ENCODE data around the gene NACAD.

The NACAD gene

GRCh38 chr7:45084336-45084735 lies 4.4 kb downstream of the NACAD start:
- Histone ChIP-seq H3K4me1 (ENCODE audit: control insufficient read depth, insufficient read depth, low read length) (no peaks in the 10 kb centered on the region), H3K36me3 (ENCODE audit: control insufficient read depth, insufficient read depth, low read length) (no peaks in the 10 kb centered on the region), H3K4me3 (ENCODE audit: low read length) (no peak overlapping the region), H3K27me3 (ENCODE audit: control insufficient read depth, insufficient read depth, low read length) (peaks cover 10% of the 10 kb centered on the region), H3K9me3 (ENCODE audit: control insufficient read depth, low read length) (no peaks in the 10 kb centered on the region), H3K9ac (ENCODE audit: low read length) (no peak overlapping the region)

GRCh38 chr7:45082831-45083331 lies 5.9 kb downstream of the NACAD start:
- Histone ChIP-seq H3K36me3 (ENCODE audit: control insufficient read depth, insufficient read depth, low read length) (no peaks in the 10 kb centered on the region), H3K9ac (ENCODE audit: low read length) (no peak overlapping the region), H3K9me3 (ENCODE audit: control insufficient read depth, low read length) (no peaks in the 10 kb centered on the region), H3K4me1 (ENCODE audit: control insufficient read depth, insufficient read depth, low read length) (no peaks in the 10 kb centered on the region), H3K4me3 (ENCODE audit: low read length) (no peak overlapping the region), H3K27me3 (ENCODE audit: control insufficient read depth, insufficient read depth, low read length) (no peaks in the 10 kb centered on the region)

- no peaks in the 10 kb centered on the region for H3K9me3 ChIP-seq (ENCODE audit: control insufficient read depth, low read length)
- no peak overlapping the region for H3K9ac ChIP-seq (ENCODE audit: low read length)
- no peaks in the 10 kb centered on the region for H3K27me3 ChIP-seq (ENCODE audit: control insufficient read depth, insufficient read depth, low read length)
- no peaks in the 10 kb centered on the region for H3K36me3 ChIP-seq (ENCODE audit: control insufficient read depth, insufficient read depth, low read length)
- H3K4me3 ChIP-seq (ENCODE audit: low read length): no peak overlapping the region
- no peaks in the 10 kb centered on the region for H3K4me1 ChIP-seq (ENCODE audit: control insufficient read depth, insufficient read depth, low read length)
Measured at GRCh38 chr7:45082031-45082830, 6.5 kb downstream of the NACAD start.

GRCh38 chr7:45081670-45081974 lies 7.1 kb downstream of the NACAD start:
- H3K4me3 ChIP-seq (ENCODE audit: low read length): no peak overlapping the region
- H3K36me3 ChIP-seq (ENCODE audit: control insufficient read depth, insufficient read depth, low read length): no peaks in the 10 kb centered on the region
- no peaks in the 10 kb centered on the region for H3K9me3 ChIP-seq (ENCODE audit: control insufficient read depth, low read length)
- H3K9ac ChIP-seq (ENCODE audit: low read length): no peak overlapping the region
- no peaks in the 10 kb centered on the region for H3K27me3 ChIP-seq (ENCODE audit: control insufficient read depth, insufficient read depth, low read length)
- no peaks in the 10 kb centered on the region for H3K4me1 ChIP-seq (ENCODE audit: control insufficient read depth, insufficient read depth, low read length)

- H3K9me3 ChIP-seq (ENCODE audit: control insufficient read depth, low read length): no peaks in the 10 kb centered on the region
- no peaks in the 10 kb centered on the region for H3K36me3 ChIP-seq (ENCODE audit: control insufficient read depth, insufficient read depth, low read length)
- H3K4me1 ChIP-seq (ENCODE audit: control insufficient read depth, insufficient read depth, low read length): no peaks in the 10 kb centered on the region
- H3K27me3 ChIP-seq (ENCODE audit: control insufficient read depth, insufficient read depth, low read length): no peaks in the 10 kb centered on the region
- H3K9ac ChIP-seq (ENCODE audit: low read length): no peak overlapping the region
- no peak overlapping the region for H3K4me3 ChIP-seq (ENCODE audit: low read length)
Measured at GRCh38 chr7:45080958-45081669, 7.7 kb downstream of the NACAD start.

GRCh38 chr7:45080265-45080957 lies 8.4 kb downstream of the NACAD start:
- H3K4me1 ChIP-seq (ENCODE audit: control insufficient read depth, insufficient read depth, low read length): no peaks in the 10 kb centered on the region
- no peaks in the 10 kb centered on the region for H3K27me3 ChIP-seq (ENCODE audit: control insufficient read depth, insufficient read depth, low read length)
- H3K36me3 ChIP-seq (ENCODE audit: control insufficient read depth, insufficient read depth, low read length): no peaks in the 10 kb centered on the region
- H3K9ac ChIP-seq (ENCODE audit: low read length): no peak overlapping the region
- H3K9me3 ChIP-seq (ENCODE audit: control insufficient read depth, low read length): no peaks in the 10 kb centered on the region
- no peak overlapping the region for H3K4me3 ChIP-seq (ENCODE audit: low read length)

- H3K4me1 ChIP-seq (ENCODE audit: control insufficient read depth, insufficient read depth, low read length): no peaks in the 10 kb centered on the region
- no peaks in the 10 kb centered on the region for H3K27me3 ChIP-seq (ENCODE audit: control insufficient read depth, insufficient read depth, low read length)
- peaks cover 7% of the 10 kb centered on the region for H3K36me3 ChIP-seq (ENCODE audit: control insufficient read depth, insufficient read depth, low read length)
- no peak overlapping the region for H3K4me3 ChIP-seq (ENCODE audit: low read length)
- no peak overlapping the region for H3K9ac ChIP-seq (ENCODE audit: low read length)
- no peaks in the 10 kb centered on the region for H3K9me3 ChIP-seq (ENCODE audit: control insufficient read depth, low read length)
Measured at GRCh38 chr7:45078125-45078681, 10.6 kb downstream of the NACAD start.

GRCh38 chr7:45077579-45077978 lies 11.2 kb downstream of the NACAD start:
- Histone ChIP-seq H3K4me3 (ENCODE audit: low read length) (no peak overlapping the region), H3K4me1 (ENCODE audit: control insufficient read depth, insufficient read depth, low read length) (no peaks in the 10 kb centered on the region), H3K9me3 (ENCODE audit: control insufficient read depth, low read length) (no peaks in the 10 kb centered on the region), H3K36me3 (ENCODE audit: control insufficient read depth, insufficient read depth, low read length) (peaks cover 7% of the 10 kb centered on the region), H3K9ac (ENCODE audit: low read length) (no peak overlapping the region), H3K27me3 (ENCODE audit: control insufficient read depth, insufficient read depth, low read length) (no peaks in the 10 kb centered on the region)

GRCh38 chr7:45076946-45077345 lies 11.8 kb downstream of the NACAD start:
- Histone ChIP-seq H3K9me3 (ENCODE audit: control insufficient read depth, low read length) (no peaks in the 10 kb centered on the region), H3K27me3 (ENCODE audit: control insufficient read depth, insufficient read depth, low read length) (no peaks in the 10 kb centered on the region), H3K4me3 (ENCODE audit: low read length) (no peak overlapping the region), H3K36me3 (ENCODE audit: control insufficient read depth, insufficient read depth, low read length) (peaks cover 7% of the 10 kb centered on the region), H3K9ac (ENCODE audit: low read length) (no peak overlapping the region), H3K4me1 (ENCODE audit: control insufficient read depth, insufficient read depth, low read length) (no peaks in the 10 kb centered on the region)

GRCh38 chr7:45075871-45076796 lies 12.6 kb downstream of the NACAD start:
- H3K9me3 ChIP-seq (ENCODE audit: control insufficient read depth, low read length): no peaks in the 10 kb centered on the region
- H3K36me3 ChIP-seq (ENCODE audit: control insufficient read depth, insufficient read depth, low read length): peaks cover 7% of the 10 kb centered on the region
- no peaks in the 10 kb centered on the region for H3K4me1 ChIP-seq (ENCODE audit: control insufficient read depth, insufficient read depth, low read length)
- no peak overlapping the region for H3K4me3 ChIP-seq (ENCODE audit: low read length)
- no peak overlapping the region for H3K9ac ChIP-seq (ENCODE audit: low read length)
- no peaks in the 10 kb centered on the region for H3K27me3 ChIP-seq (ENCODE audit: control insufficient read depth, insufficient read depth, low read length)

- H3K27me3 ChIP-seq (ENCODE audit: control insufficient read depth, insufficient read depth, low read length): no peaks in the 10 kb centered on the region
- H3K9me3 ChIP-seq (ENCODE audit: control insufficient read depth, low read length): no peaks in the 10 kb centered on the region
- peaks cover 7% of the 10 kb centered on the region for H3K36me3 ChIP-seq (ENCODE audit: control insufficient read depth, insufficient read depth, low read length)
- no peak overlapping the region for H3K9ac ChIP-seq (ENCODE audit: low read length)
- no peaks in the 10 kb centered on the region for H3K4me1 ChIP-seq (ENCODE audit: control insufficient read depth, insufficient read depth, low read length)
- H3K4me3 ChIP-seq (ENCODE audit: low read length): no peak overlapping the region
Measured at GRCh38 chr7:45075355-45075644, 13.5 kb downstream of the NACAD start.

All from mucosa of stomach (tissue), 1 donor.